HG03342 (cell line): Measurements from ENCODE around the gene SND1.

Experiments used
- ATAC-seq: cut with Tn5 transposase; IDR thresholded peaks from one replicate; pipeline ENCODE4 v1.9.1; 2021; ENCODE audit warnings: mild to moderate bottlenecking, moderate library complexity; ENCODE audit not compliant: unreplicated experiment

Gene SND1

GRCh38 chr7:127924874-127925273 is 272.9 kb downstream of the SND1 start:
- no peak for ATAC-seq

DNA sequence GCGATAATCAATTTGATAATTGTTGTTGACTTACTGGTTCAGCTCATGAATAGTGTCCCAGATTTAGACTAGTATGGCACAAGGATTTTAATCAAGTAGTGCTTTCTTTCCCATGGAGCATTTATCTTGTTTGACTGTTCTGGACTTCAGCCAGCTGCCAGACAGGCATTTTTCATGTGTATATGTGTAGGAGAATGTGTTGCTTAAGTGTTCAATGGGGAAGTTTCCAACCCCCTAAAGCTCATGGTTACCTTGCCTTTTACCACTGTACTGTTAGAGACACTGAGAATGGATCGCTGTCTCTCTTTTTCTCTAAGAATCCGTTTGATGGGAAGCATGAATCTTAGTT is 275.3 kb downstream of the SND1 start:
- ATAC-seq, result no peak

GRCh38 chr7:127928222-127928621 is 276.2 kb downstream of the SND1 start:
- ATAC-seq, result no peak

DNA sequence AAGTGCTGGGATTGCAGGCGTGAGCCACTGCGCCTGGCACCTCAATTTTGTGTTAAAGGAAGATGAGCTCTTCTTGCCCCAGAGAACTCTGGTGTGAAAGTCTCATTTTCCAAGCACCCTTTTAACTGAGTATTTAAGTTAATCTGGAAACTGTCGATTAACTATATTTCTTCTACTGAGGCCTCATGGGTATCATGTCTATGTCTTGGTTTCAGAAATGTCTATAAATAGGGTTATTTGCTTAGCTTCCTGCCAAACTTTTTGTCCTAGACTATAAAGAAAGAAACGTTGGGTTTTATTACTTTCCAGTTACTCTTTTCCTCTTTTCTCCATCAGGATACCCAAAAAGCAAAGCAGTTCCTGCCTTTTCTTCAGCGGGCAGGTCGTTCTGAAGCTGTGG is 276.9 kb downstream of the SND1 start:
- no peak for ATAC-seq

DNA sequence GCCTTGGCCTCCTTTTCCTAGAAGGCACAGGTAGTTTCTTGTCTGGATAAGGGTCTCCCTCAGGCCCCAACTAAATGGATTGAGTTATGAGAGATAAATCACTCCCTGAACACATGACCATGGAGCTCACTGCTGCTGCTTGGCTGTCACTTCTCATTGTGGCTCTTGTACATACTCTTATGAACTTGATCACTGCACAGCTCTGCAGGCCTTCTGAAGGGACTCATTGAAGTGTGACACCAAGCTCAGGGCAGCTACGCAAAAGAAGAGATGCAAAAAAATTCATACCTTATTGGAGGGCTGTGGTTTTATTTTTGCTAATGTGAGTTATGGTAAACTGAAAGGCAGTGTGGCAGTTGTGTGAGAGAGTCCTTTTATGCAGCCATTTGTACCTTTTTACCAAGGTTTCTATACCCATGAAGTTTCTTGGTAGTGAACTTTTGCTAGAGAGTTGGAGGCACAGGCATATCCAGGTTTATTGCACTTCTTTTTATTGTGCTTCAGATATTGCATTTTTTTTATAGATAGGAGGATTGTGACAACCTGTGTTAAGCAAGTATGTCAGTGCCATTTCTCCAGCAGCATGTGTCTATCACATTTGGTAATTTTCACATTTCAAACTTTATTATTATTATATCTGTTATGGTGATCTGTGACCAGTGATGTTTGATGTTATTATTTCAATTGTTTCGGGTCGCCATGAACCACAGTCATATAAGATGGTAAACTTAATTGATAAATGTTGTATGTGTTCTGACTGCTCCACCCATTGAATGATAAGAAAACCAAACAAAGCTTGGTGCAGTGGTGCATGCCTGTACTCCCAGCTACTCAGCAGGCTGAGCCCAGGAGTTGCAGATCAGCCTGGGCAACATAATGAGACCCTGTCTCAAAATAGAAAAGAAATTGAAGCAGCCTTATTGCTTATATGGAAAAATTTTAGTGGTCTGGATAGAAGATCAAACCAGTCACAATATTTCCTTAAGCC is 278.6 kb downstream of the SND1 start:
- ATAC-seq, result peak; percentile 36

DNA sequence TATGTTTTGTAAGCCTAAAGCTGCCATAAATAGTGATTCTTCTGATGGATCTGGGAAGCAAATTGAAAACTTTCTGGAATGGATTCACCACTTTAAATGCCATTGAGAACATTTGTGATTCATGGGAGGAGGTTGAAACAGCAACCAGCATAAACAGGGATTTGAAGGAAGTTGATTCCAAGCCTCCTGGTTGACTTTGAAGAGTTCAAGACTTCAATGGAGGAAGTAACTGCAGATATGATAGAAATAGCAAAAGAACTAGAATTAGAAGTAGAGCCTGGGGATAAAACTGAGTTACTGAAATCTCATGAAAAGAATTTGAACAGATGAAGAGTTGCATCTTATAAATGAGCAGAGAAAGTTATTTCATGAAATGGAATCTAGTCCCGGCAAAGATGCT is 280.1 kb downstream of the SND1 start:
- ATAC-seq, result no peak

DNA sequence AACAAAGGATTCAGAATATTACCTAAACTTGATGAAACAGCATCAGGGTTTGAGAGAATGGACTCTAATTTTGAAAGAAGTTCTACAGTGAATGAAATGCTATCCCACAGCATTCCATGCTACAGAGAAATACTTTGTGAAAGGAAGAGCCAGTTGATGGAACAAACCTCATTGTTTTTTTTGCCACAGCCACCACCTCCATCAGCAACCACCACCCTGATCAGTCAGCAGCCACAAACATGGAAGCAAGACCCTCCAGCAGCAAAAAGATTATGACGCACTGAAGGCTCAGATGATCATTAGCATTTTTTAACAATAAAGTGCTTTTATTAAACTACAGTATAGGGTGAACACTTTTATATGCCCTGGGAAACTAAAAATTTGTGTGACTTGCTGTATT is 280.5 kb downstream of the SND1 start:
- ATAC-seq, result no peak

DNA sequence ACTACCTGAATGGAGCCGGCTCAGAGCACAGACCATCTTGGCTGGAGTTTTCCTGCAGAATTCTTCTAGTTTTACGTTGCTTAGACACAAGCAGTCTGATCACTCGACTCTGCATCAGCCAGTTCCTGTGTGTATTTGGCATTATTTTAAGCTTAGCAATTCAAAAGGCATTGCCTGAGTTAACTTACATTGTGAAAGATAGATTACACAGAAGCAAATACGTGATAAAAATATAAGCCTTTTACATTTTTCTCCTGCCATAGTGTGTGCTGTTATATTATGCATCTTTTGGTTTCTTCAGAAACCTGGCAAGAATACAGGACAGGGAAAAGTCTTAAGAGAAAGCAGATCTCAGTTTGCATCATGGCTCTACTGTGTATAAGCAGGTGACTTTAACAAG is 281.2 kb downstream of the SND1 start:
- ATAC-seq, result no peak

- ATAC-seq, result no peak
Measured at GRCh38 chr7:127934711-127935110, 282.7 kb downstream of the SND1 start.

GRCh38 chr7:127935847-127936376 is 283.9 kb downstream of the SND1 start:
- ATAC-seq, result no peak

GRCh38 chr7:127937066-127937680 is 285.2 kb downstream of the SND1 start:
- ATAC-seq, result no peak

- ATAC-seq, result no peak
Measured at GRCh38 chr7:127938588-127938987, 286.6 kb downstream of the SND1 start.

DNA sequence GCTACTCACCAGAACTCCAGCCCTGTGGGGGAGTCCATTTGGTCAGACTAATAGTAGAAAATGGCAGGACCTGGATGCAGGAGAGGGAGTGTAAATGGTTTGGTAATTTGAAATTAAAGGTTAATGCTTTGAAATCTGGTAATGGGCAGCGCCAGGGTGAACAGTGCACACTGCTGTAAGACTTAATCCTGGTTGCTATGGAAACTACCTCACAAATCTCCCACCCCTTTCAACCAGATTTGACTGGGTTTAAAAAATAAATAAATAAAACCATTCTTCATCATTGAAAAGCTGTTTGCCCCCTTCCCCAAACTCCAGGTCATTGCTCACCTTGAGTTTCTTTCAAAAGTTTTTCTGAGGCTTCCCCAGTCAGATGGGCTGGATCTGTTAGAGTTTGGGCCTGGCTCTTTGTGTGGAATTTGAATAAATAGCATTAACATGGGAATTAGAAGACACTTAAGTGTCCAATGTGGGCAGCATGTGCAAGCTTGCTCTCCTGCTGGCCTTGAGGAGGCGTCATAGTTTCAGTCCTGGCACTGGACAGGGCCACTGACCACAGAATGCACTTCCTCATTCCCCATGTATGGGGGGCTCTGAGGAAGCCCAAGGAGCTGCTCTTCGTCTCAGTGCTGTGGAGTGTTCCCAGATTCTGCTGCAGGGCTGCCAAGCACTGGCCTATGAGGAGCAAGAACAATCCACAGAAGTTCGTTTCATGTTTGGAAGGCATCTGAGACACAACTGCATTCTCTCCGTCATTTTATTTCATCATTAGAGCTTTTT is 288.6 kb downstream of the SND1 start:
- no peak for ATAC-seq

DNA sequence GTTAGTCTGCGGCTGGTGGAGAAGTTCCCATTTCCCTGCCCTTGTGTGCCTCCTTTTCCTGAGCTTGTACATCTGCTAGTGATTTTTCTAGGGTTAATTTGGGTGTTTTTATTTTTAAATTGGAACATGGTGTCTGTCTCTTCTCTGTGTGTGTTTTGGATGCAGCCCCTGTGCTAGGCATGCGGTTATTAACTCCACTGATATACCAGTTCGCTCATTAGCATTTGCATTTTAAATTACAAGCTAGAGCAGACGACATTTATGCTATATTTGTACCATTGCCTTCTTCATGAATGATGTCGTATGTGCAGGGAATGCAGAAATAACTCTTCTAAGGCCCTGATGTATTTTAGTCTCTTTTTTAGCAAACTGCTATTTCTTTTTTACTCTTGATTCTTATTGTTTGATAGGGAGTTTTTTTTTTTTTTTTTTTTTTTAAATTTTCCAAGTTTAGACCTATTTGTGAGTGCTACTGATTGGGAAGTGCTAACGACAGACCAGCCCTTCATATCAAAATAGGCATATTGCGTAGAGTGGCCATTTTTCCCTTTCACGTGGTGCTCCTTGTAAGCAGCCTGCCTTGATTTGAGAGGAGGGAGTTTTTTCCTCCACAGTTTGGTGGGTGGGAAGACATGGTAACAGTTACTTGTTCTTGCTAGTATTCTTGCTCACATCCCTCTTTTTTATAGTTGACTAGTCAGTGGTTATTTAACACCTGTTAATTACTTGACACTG is 289.6 kb downstream of the SND1 start:
- ATAC-seq, result no peak

DNA sequence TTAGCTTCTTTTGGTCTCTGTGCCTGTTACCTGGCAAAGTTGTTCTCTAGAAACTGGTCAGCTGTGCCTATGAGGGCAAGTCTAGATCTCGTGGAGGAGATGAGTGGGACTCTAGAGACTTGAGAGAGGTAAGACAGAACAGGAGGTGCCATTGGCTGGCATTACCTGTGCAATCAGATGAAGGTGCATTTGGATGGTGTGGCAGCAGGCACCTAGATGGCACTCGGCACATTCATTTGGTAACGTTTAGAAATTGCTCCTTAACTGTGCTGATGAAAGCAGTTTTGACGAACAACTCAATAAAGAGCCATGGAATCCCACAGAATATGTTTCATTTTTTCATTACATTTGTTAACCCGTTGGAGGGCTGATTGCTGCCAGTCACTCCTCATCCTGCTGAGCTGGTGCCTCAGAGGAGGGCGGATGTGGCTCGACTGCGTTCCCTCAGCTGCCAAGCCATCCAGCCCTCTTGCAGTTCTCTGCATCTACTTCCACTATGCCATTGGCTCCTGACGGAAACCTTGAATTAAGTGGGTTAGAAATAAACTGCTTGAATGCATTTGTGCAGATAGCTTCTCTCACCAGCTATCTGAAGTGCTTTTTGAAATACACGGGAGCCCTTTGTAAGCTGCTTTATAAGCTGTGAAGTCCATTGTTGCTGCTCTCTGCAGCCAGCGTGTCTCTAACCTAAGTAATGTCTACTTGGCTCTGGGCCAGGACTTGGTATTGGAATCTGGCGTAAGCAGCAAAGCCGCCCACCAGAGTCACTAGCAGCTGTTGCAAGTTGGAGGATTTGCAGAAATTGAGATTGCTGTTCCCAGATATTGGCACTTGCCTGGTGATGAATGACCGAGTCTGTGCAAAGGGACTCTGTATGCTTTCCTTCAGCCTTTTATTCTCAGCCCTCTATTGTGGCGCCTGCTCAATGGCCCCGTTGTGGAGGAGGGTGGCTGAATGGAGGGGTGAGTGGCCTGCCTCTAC is 291.8 kb downstream of the SND1 start:
- ATAC-seq, result no peak

GRCh38 chr7:127946111-127946510 is 294.1 kb downstream of the SND1 start:
- ATAC-seq, result no peak

DNA sequence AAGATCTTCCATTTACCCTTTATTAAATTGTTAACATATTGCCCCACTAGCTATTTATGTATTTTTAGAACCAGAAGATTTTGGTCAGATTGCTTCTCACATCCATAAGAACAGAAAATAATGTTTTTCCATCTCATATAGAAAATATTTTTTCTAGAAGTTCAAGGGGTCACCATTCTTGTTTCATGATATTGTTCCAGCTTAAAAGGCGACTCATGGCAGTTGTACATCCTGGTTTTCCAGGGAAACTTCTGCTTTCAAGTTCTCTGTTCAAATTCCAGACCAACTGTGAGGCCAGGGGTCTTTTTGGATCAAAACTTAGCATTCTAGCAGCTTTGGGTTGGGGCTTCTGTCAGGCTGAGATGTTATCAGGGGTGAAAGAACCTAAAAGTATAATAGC is 294.9 kb downstream of the SND1 start:
- ATAC-seq, result no peak

- ATAC-seq, result no peak
Measured at GRCh38 chr7:127948312-127948711, 296.3 kb downstream of the SND1 start.

GRCh38 chr7:127948930-127949329 is 296.9 kb downstream of the SND1 start:
- ATAC-seq, result no peak
